NT2/D1 (cell line): ENCODE data around the gene ZNF516.

Experiments
- YY1 ChIP-seq: IDR thresholded peaks from 2 replicates; pipeline ENCODE4 v1.6.1; 2011; ENCODE audit not compliant: insufficient read length, insufficient read depth
- ZNF274 ChIP-seq: IDR thresholded peaks from 2 replicates; pipeline ENCODE4 v1.6.1; 2011; ENCODE audit warnings: mild to moderate bottlenecking, low read depth, low read length

DNA sequence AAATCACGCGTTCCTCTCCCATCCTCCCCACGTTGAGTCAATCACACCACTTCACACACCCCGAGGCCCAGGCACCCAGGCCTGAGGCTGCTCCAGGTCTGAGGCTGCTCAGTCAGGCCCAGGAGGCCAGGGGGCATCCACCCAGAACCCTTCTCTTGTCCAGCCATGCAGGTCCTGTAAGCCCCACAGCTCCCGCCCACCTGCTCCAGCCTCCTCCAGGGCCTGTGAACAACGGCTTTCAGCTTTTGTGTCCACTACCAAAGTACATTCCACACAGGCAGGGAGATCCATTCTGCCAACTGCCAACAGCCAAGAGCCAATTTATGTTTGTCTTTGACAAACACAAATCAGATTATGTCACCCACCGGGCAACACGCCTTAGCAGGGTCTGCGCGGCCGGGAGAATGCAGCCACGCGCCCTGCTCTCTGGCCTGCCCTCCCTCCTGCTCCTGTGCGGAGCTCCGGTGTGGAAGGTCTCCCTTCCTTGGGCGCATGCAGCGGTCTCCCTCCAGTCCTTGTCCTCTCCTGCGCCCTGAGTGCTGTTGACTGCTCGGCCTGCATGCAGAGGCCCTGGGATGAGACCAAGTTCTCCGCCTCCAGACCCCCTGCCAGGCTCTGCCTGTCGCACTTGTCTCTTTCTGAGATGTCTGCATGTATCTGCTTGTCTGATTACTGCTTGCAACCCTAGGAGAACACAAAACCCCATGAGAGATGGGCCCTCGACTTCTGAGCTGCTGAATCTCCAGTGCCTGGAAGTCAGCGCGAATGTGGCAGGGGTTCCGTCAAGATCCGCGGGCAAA is 146.6 kb downstream of the ZNF516 start:
- TF ChIP-seq YY1 (no peak), ZNF274 (no peak)
